ENCODE results near the gene TERT. TPM values are rescaled to one million over a fixed set of nuclear protein-coding genes. Genes with fewer than 3 reads are reported as not detected.
A peak's percentile ranks its signal among the peaks of the same experiment; 100 is the strongest.

Gene TERT
- total RNA-seq, 2 donors from 2014 or later, result 0.72 to 13.7 TPM

GRCh38 chr5:1295650-1296037 lies 776 bp upstream of the TERT start:
- peak; percentile 15 for DNase-seq
- peaks cover 9% of the 10 kb centered on the region for H3K27me3 ChIP-seq
- H3K36me3 ChIP-seq, result no peaks in the 10 kb centered on the region
- TF ChIP-seq CTCF (IDR thresholded peaks at IDR 0.05), result no peak
- peaks cover 3% of the 10 kb centered on the region for H3K4me1 ChIP-seq
- no peak overlapping the region for H3K9ac ChIP-seq (ENCODE audit: low read depth in 2 of 2, low read length in 2 of 2)
- no peaks in the 10 kb centered on the region for H3K9me3 ChIP-seq
- intact Hi-C loops (cut with DNase I), result no loop called here
- H3K4me3 ChIP-seq, result no peak overlapping the region
- H3K27ac ChIP-seq, result no peak overlapping the region

- DNase-seq, result peak; percentile 19
- H3K27ac ChIP-seq, result no peak overlapping the region
- H3K36me3 ChIP-seq, result no peaks in the 10 kb centered on the region
- no peak for TF ChIP-seq CTCF (IDR thresholded peaks at IDR 0.05)
- H3K27me3 ChIP-seq, result peaks cover 9% of the 10 kb centered on the region
- H3K9me3 ChIP-seq, result no peaks in the 10 kb centered on the region
- no peak overlapping the region for H3K9ac ChIP-seq (ENCODE audit: low read depth in 2 of 2, low read length in 2 of 2)
- H3K4me3 ChIP-seq, result peak overlapping the region; percentile 24
- intact Hi-C loops (cut with DNase I), result no loop called here
- H3K4me1 ChIP-seq, result peaks cover 3% of the 10 kb centered on the region
Observed at GRCh38 chr5:1294206-1294834, 548 bp downstream of the TERT start.

GRCh38 chr5:1293416-1294205 lies 1.3 kb downstream of the TERT start:
- Histone ChIP-seq H3K36me3 (no peaks in the 10 kb centered on the region), H3K27ac (no peak overlapping the region), H3K27me3 (peaks cover 9% of the 10 kb centered on the region), H3K9me3 (no peaks in the 10 kb centered on the region), H3K4me1 (peaks cover 3% of the 10 kb centered on the region), H3K9ac (ENCODE audit: low read depth in 2 of 2, low read length in 2 of 2) (no peak overlapping the region), H3K4me3 (no peak overlapping the region)
- intact Hi-C loops (cut with DNase I), result no loop called here
- no peak for TF ChIP-seq CTCF (IDR thresholded peaks at IDR 0.05)
- peak; percentile 16 for DNase-seq

- H3K4me1 ChIP-seq, result peaks cover 3% of the 10 kb centered on the region
- DNase-seq, result peak; percentile 15
- intact Hi-C loops (cut with DNase I), result no loop called here
- no peak overlapping the region for H3K27ac ChIP-seq
- H3K36me3 ChIP-seq, result no peaks in the 10 kb centered on the region
- H3K27me3 ChIP-seq, result peaks cover 9% of the 10 kb centered on the region
- no peak for TF ChIP-seq CTCF (IDR thresholded peaks at IDR 0.05)
- no peaks in the 10 kb centered on the region for H3K9me3 ChIP-seq
- no peak overlapping the region for H3K4me3 ChIP-seq
- H3K9ac ChIP-seq (ENCODE audit: low read depth in 2 of 2, low read length in 2 of 2), result no peak overlapping the region
Observed at GRCh38 chr5:1292846-1293415, 1.9 kb downstream of the TERT start.

GRCh38 chr5:1292139-1292538 lies 2.7 kb downstream of the TERT start:
- Histone ChIP-seq H3K4me3 (no peak overlapping the region), H3K9me3 (no peaks in the 10 kb centered on the region), H3K9ac (ENCODE audit: low read depth in 2 of 2, low read length in 2 of 2) (peak overlapping the region in 1 of 2 donors; percentile 58), H3K27me3 (peaks cover 9% of the 10 kb centered on the region), H3K4me1 (peaks cover 3% of the 10 kb centered on the region), H3K27ac (no peak overlapping the region), H3K36me3 (no peaks in the 10 kb centered on the region)
- DNase-seq, result peak; percentile 21
- no peak for TF ChIP-seq CTCF (IDR thresholded peaks at IDR 0.05)
- intact Hi-C loops (cut with DNase I), result no loop called here
